ENCODE data around the gene PLXND1.
"Not testable (repeated sequence)": the region's sequence is repeated elsewhere in the genome, so short reads cannot be mapped to it uniquely, and the experiment has no call there.

PLXND1 gene

GRCh38 chr3:129612534-129613366 is 6.3 kb upstream of the PLXND1 start:
- DNase-seq: no peak

DNA sequence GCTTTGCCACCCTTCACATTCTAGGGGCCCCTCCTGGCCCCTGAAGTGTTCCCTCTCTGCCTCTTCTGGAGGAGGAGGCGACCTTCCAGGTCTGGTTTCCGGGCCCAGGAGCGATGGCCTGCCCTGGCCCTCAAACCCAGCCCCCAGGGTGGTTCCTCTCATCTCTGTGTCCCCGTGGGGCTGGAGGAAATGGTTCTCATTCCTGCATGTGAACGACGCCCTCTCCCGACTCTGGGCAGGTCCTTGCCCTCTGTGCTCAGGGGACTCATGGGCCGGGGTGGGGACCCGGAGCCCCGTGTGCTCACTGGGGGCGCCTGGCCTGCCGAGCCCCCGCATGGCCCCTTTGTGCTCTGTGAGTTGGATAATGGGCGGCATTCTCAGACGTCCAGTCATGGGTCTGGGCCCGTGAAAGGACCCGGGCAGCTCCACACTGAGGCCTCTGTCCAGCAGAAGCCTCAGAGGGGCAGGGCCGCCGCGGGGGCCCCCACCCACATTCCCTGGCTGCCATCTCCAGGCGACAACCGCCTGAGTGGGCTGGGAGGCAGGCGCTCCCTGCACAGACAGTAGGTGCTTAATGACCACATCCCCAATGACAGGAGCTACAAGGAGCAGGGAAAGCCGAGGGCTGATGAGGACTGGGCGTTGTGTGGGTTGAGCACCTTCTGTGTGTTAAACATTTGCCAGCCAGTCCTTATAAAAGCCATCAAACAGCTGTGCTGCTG is 5.5 kb upstream of the PLXND1 start:
- DNase-seq: no peak

DNA sequence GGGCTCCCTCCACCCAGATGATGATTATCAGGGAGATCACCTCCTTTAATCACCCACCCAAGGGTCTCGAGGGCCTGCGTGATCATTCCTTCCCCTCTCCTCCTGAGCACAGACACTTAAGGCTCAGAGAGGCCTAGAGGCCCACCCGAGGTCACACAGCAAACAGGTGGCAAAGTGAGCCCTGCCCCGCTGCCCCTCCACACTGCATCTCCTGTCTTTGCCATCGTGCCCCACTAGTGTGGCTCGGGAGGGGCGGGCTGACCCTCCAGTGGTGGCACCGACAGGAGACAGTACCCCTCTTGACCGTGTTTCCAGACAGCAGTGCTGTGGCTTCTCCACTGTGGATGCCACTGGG is 4.9 kb upstream of the PLXND1 start:
- DNase-seq: no peak

DNA sequence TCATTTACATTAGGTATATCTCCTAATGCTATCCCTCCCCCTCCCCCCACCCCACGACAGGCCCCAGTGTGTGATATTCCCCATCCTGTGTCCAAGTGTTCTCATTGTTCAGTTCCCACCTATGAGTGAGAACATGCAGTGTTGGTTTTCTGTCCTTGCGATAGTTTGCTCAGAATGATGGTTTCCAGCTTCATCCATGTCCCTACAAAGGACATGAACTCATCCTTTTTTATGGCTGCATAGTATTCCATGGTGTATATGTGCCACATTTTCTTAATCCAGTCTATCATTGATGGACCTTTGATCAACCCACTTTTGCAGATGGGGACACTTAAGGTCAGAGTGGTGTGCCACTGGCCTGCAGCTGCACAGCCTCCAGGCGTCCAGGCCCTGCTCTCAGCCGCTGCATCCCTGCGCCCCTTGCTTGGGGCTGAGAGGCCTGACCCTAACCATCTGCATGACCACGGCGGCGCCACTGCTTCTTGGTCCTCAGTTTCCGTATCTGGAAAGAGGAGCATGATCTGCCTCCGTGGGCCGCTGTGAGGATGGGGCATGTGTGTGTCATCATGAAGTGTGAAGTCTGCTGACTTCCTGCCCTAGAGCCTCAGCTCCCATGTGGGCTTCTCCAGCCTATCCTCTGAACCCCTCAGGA is 4.4 kb upstream of the PLXND1 start:
- DNase-seq: not testable (repeated sequence)

- DNase-seq: no peak
Observed at GRCh38 chr3:129610276-129610675, 3.8 kb upstream of the PLXND1 start.

DNA sequence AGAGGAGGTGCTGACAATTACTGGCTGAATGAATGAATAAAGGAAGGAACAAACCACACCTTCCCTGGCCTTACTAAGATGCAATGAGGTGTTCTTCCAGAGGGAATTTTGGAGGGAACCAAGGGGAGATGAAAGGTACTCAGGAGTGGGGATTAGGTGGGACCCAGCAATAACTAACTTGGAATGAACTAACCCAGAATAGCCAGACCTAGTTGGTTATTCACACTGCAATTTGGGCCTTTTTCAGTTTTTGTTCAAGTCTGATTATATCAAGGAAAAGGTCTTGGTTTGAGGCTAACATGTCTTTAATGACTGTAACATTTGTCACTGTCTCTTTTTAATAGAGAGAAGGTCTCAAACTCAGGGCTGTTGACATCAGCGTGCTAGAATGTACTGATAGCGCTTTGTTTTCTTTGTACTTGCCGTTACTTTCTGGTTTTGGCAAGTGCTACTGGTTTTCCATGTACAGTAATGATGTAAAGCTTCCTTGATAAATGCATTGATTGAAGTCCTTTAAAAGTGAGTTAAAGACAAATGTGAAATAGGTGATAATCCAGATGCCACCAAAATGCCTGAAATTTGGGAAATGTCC is 3.2 kb upstream of the PLXND1 start:
- no peak for DNase-seq

DNA sequence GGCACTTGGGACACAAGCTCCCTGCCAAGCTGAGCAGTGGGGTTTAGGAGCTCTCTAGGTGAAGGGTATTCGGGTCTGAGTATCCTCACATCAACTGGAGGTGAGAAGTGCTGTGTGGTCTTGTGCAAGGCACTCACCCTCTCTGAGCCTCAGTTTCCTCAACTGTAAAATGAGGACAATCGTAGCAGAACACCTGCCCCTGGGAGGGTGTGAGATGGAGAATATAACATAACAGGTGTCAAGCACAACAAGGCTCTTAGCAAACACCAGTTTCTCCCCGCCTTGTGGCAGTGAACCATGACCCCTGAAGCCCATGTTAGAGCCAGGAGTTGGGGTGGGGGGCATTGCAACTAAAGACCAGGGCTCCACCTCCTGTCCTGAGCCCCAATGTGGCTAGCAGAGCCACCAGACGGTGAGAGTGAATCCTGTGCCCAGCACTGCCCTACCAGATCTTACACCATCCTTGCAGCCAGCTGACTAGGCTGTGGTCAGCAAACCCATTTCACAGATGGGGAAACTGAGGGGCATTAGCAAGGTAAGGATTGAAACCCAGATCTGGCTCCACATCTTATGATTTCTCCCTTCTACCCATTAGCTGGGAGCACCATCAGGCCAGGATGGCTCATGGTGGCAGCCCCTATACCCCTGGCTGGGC is 2.6 kb upstream of the PLXND1 start:
- no peak for DNase-seq

- DNase-seq: no peak
Observed at GRCh38 chr3:129608087-129608935, 1.8 kb upstream of the PLXND1 start.

- no peak for DNase-seq
Observed at GRCh38 chr3:129607391-129608068, 1.1 kb upstream of the PLXND1 start.

DNA sequence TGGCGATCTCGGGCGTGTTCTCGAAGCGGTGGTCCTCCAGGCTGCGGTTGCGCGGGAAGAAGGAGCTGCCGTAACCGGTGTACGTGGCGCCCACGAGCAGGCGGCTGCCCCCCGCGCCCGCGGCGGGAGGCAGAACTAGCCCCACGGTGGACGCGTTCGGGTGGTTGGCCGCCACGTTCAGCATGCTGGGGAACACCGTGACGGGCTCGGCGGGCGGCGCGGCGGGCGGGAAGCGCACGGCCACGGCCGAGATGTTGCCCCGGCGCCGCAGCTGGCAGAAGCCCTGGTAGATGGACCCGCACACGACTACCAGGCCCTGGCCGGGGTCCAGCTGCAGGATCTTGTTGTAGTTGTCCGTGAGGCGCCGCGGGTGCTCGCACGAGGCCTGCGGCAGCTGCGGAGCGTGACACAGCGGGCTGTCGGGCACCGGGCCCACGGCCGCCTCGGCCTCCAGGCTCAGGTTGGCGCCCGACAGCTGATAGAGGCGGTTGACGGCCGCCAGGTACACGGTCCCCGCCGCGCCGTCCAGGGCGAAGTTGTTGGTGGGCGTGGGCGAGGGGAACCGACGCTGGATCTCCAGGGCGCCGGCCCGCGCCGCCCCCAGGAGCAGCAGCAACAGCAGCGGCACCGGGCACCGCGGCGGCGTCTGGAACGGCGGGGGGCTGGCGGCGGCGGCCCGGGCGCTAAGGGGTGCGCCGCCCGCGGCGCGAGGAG is 397 bp downstream of the PLXND1 start:
- peak; percentile 10 to 13 for DNase-seq

GRCh38 chr3:129605203-129605921 is 1.1 kb downstream of the PLXND1 start:
- peak; percentile 35 to 48 for DNase-seq

DNA sequence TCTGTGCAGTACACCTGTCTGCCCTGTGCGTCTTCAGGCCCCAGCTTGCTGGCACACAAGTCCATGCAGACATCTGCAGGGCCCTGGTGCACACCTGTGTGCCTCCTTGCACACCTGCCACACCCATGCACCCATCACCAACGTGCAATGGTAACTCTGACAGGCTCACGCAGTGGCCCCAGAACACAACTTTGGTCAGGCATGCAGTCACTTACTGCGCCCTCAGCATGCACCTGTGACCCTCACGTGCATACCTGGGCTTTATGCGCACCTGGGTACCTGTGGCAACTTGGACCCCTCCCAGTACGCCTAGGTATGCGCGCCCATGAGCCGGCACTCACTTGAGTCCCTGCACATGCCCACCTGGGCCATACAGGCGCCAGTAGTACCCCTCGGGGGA is 1.7 kb downstream of the PLXND1 start:
- no peak for DNase-seq

DNA sequence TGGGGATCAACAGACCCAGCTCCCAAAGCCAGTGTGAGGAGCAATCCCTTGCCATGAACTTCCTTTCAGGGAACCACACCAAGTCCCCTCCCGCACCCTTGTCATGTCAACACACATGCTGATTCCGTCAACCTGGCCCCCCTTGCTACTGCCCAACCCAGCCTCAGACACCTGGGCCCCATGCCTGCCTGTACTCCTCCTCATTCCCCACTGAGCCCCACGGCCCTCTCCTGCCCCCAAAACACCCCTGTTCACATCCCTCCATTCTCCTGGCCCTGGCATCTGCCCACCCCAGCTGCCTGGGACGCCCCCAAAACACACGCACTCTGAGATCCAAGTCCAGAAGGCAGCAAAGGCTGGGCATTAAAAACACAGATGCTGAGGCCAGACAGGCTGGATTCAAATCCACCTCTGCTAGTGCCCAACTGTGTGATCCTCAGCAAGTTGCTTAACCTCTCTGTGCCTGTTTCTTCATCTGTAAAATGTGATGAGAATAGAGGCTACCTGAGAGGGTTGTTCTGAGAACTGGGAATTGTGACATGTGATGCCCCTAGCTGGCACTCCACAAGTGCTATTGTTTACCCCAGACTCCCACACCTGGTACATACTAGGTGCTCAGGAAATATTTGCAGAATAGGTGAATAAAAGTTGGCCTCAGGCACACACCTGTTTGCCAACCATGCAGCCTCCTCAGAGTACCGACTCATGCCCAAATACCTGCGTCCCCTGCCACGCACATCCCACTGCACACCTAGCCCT is 2.3 kb downstream of the PLXND1 start:
- no peak for DNase-seq

DNA sequence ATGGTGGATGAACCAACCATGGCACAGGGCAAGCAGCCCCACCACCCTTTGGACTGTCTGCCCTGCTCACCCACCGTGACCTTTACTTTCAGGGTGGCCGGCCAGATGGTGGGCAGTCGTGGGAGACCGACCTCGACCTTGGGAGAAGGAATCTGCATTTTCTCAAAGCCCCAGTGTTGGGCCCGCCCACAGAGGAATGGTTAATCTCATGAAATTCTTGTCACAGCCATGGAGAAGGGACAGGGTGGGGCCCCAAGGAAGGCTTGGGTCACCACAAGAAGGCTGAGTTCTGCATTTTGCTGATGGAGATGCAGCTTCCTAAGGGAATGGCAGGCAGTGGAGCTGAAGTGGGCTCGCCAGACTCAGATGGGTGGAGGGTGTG is 2.9 kb downstream of the PLXND1 start:
- no peak for DNase-seq

- no peak for DNase-seq
Observed at GRCh38 chr3:129602730-129603560, 3.5 kb downstream of the PLXND1 start.

DNA sequence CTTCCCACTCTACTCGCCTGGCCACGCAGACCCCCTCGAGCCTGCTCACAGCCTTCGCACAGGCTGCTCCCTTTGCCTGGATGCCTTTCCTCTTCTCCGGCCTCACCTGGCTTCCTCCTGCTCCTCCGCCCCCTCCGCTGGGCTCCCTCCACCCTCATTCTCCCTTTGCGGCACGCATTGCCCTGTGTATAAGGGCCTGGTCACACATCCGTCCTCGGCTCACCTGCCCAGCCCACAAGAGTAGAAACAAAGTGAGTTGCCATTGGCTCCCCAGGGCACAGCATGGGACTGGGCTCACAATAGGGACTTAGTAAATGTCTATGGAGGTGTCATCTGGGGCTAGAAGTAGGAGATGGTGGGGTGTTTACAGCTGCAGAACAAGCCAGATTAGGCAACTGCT is 4.2 kb downstream of the PLXND1 start:
- DNase-seq: no peak

GRCh38 chr3:129601713-129602112 is 4.8 kb downstream of the PLXND1 start:
- DNase-seq: no peak

DNA sequence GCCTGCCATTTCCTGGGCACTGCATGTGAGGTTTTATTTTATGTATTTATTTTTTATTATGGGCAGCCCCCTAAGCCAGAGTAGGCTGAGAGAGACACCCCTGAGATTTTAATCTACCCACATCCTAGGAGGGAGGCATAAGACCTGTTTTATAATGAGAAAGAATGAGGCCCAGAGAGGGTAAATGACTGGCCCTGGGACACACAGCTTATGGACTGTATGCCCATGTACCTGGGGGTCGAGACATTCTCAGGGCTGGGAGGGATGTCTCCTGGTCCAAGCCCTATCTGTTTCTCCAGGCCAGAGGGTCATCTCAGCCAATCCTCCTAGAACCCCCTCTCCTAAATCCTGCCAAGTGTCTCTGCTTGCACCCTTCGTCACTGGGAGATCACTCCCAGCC is 6.1 kb downstream of the PLXND1 start:
- no peak for DNase-seq

Measured in activated CD4-positive, alpha-beta T cell treated with anti-CD3 and anti-CD28 coated beads, Interleukin-2, amount 50 U/mL, for 48 hours (primary cell).